Gastroesophageal sphincter (tissue), 4 donors: ENCODE data around the gene CDKAL1. TPM values are rescaled to one million over a fixed set of nuclear protein-coding genes. Genes with fewer than 3 reads are reported as not detected.

Experiments
- ATAC-seq: fragments of 150-250 bp; one replicate; pipeline ENCODE4 v1.9.1; 2016; ENCODE audit warnings: mild to moderate bottlenecking, moderate library complexity
- H3K27ac ChIP-seq, 4 donors: fragments of 200-600 bp; sonication (generic) in 3 of 4; 1 replicate in 3 of 4; 2 replicates in 1 of 4; pipeline ENCODE4 v1.5.1; 2016 to 2019
- H3K27me3 ChIP-seq: fragments of 200-600 bp; sonication (generic); one replicate; pipeline ENCODE4 v1.5.1; 2019
- H3K36me3 ChIP-seq, 2 donors: fragments of 200-600 bp; sonication (generic); one replicate each; pipeline ENCODE4 v1.5.1; 2019; ENCODE audit warnings: control low read depth in 1 of 2
- H3K4me1 ChIP-seq, 3 donors: fragments of 200-600 bp; sonication (generic); 1 replicate in 2 of 3; 2 replicates in 1 of 3; pipeline ENCODE4 v1.5.1; 2016 to 2019; ENCODE audit warnings: control low read depth in 2 of 3
- H3K4me3 ChIP-seq, 2 donors: fragments of 200-600 bp; sonication (generic); one replicate each; pipeline ENCODE4 v1.5.1; 2019; ENCODE audit warnings: mild to moderate bottlenecking in 1 of 2, moderate library complexity in 1 of 2
- H3K9me3 ChIP-seq, 3 donors: fragments of 200-600 bp; sonication (generic); one replicate each; pipeline ENCODE4 v1.5.1; 2017 to 2019; ENCODE audit warnings: control low read depth in 2 of 3
- CTCF ChIP-seq, 4 experiments: fragments of 200-600 bp in 2 of 4; fragments of 450-650 bp in 2 of 4; sonication (generic) in 1 of 4; IDR thresholded peaks; one replicate each; pipeline ENCODE4 v1.5.1; 2017 to 2019; ENCODE audit warnings: antibody characterized with exemption in 4 of 4, mild to moderate bottlenecking in 2 of 4, moderate library complexity in 2 of 4
- EP300 ChIP-seq: sonication (generic); formaldehyde crosslinking; IDR thresholded peaks from one replicate; pipeline ENCODE4 v1.6.1; 2017; ENCODE audit warnings: antibody characterized with exemption, mild to moderate bottlenecking
- POLR2A ChIP-seq, 2 donors: fragments of 450-650 bp; IDR thresholded peaks; one replicate each; pipeline ENCODE4 v1.6.1; 2017; ENCODE audit warnings: antibody characterized with exemption in 2 of 2, mild to moderate bottlenecking in 2 of 2, moderate library complexity in 1 of 2
- POLR2AphosphoS5 ChIP-seq: sonication (generic); formaldehyde crosslinking; IDR thresholded peaks from one replicate; pipeline ENCODE4 v1.6.1; 2017; ENCODE audit warnings: antibody characterized with exemption
- WGBS, 2 donors: methylation state at CpG; one replicate each; pipeline ENCODE4 v1.1.5; 2018; ENCODE audit warnings: low coverage in 1 of 2; 5-methylcytosine and 5-hydroxymethylcytosine counted together
- total RNA-seq, 4 donors: library from RNA; depleted of rRNA; stranded (reverse); fragments of >200 nt; gene quantifications; one replicate each; pipeline ENCODE4 v1.1.0, GENCODE V29; 2016

The CDKAL1 gene
- total RNA-seq, 4 donors from 2014 or later: 10.9 to 17.9 (median 15.0) TPM

DNA sequence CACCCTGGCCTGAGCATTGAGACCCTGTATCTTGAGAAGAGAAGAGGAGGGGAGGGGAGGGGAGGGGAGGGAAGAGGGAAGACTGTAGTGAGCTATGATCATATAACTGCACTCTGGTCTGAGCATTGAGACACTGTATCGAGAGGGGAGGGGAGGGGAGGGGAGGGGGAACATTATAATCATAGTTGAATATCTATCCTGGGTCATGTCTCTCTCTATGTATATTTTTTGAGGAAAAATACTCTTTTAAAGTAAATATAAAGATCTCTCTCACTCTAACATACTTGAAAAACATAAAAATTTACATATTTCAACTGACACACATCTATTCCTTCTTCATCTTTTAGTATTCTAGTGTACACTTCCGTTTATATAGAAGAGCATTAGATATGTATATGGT, 431.0 kb downstream of the CDKAL1 start:
- no peak overlapping the region for H3K4me3 ChIP-seq
- ATAC-seq: no peak
- H3K4me1 ChIP-seq: no peaks in the 10 kb centered on the region
- H3K27me3 ChIP-seq: no peaks in the 10 kb centered on the region
- 24 to 58% methylated on average over 1 to 2 of the region's 2 CpGs for WGBS, 2 donors
- H3K9me3 ChIP-seq: peaks cover 0 to 28% (median 0%) of the 10 kb centered on the region in 3 donors
- TF ChIP-seq POLR2A (IDR thresholded peaks at IDR 0.05): no peak
- no peak overlapping the region for H3K27ac ChIP-seq
- peaks cover 0 to 5% of the 10 kb centered on the region in 2 donors for H3K36me3 ChIP-seq

DNA sequence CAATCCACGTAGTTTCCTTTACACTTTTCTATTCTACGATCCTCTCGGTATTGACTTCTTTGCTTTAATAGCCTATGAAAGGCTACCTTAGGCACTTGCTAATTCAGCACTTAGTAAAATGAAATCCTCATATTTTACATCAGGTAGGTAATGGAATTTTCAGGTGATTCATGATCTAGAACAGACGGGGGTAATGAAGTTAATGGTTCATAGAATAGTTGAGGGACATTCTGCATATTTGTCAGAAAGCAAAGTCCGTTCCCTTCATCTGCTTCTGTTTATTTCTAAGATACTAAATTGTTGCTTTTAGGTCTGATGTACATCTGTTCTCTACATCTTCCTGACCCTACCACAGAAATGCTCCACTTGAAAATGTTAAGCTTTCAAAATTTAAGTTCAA, 431.7 kb downstream of the CDKAL1 start:
- no peak for TF ChIP-seq POLR2A (IDR thresholded peaks at IDR 0.05)
- no peak for TF ChIP-seq EP300
- no peak for TF ChIP-seq CTCF (IDR thresholded peaks at IDR 0.05)
- no peak for TF ChIP-seq POLR2AphosphoS5
- H3K36me3 ChIP-seq: peaks cover 0 to 5% of the 10 kb centered on the region in 2 donors
- H3K4me3 ChIP-seq: no peak overlapping the region
- no peaks in the 10 kb centered on the region for H3K4me1 ChIP-seq
- no peak overlapping the region for H3K27ac ChIP-seq
- H3K27me3 ChIP-seq: no peaks in the 10 kb centered on the region
- 91 to 93% methylated on average over 5 of the region's 5 CpGs for WGBS, 2 donors
- ATAC-seq: no peak
- H3K9me3 ChIP-seq: peaks cover 0 to 28% (median 0%) of the 10 kb centered on the region in 3 donors

- no peak for TF ChIP-seq POLR2AphosphoS5
- TF ChIP-seq POLR2A (IDR thresholded peaks at IDR 0.05): no peak
- no peak for TF ChIP-seq CTCF (IDR thresholded peaks at IDR 0.05)
- TF ChIP-seq EP300: no peak
- no peak for ATAC-seq
- peaks cover 0 to 5% of the 10 kb centered on the region in 2 donors for H3K36me3 ChIP-seq
- H3K4me1 ChIP-seq: no peaks in the 10 kb centered on the region
- WGBS, 2 donors: 80 to 90% methylated on average over 1 of the region's 1 CpG
- peaks cover 0 to 28% (median 0%) of the 10 kb centered on the region in 3 donors for H3K9me3 ChIP-seq
- H3K4me3 ChIP-seq: no peak overlapping the region
- no peak overlapping the region for H3K27ac ChIP-seq
- no peaks in the 10 kb centered on the region for H3K27me3 ChIP-seq
Observed at GRCh38 chr6:20969551-20969950, 435.3 kb downstream of the CDKAL1 start.

GRCh38 chr6:20976391-20976918, 442.2 kb downstream of the CDKAL1 start:
- no peak for ATAC-seq
- WGBS, 2 donors: 91 to 97% methylated on average over 5 of the region's 5 CpGs
- H3K4me3 ChIP-seq: no peak overlapping the region

GRCh38 chr6:20978151-20978614, 443.9 kb downstream of the CDKAL1 start:
- no peak for ATAC-seq
- no peaks in the 10 kb centered on the region for H3K9me3 ChIP-seq
- H3K27ac ChIP-seq: no peak overlapping the region
- no peak overlapping the region for H3K4me3 ChIP-seq
- H3K27me3 ChIP-seq: no peaks in the 10 kb centered on the region
- WGBS, 2 donors: 54 to 77% methylated on average over 5 of the region's 5 CpGs
- H3K4me1 ChIP-seq: no peaks in the 10 kb centered on the region
- TF ChIP-seq EP300: no peak
- no peak for TF ChIP-seq CTCF (IDR thresholded peaks at IDR 0.05)
- TF ChIP-seq POLR2A (IDR thresholded peaks at IDR 0.05): no peak
- no peak for TF ChIP-seq POLR2AphosphoS5
- H3K36me3 ChIP-seq: no peaks in the 10 kb centered on the region

More at GRCh38 chr6:20976391-20976918, 442.2 kb downstream of the CDKAL1 start:
- H3K27ac ChIP-seq: no peak overlapping the region
- no peaks in the 10 kb centered on the region for H3K27me3 ChIP-seq
- no peaks in the 10 kb centered on the region for H3K36me3 ChIP-seq
- H3K4me1 ChIP-seq: no peaks in the 10 kb centered on the region
- TF ChIP-seq EP300 (no peak), POLR2AphosphoS5 (no peak), CTCF (IDR thresholded peaks at IDR 0.05) (no peak), POLR2A (IDR thresholded peaks at IDR 0.05) (no peak)
- no peaks in the 10 kb centered on the region for H3K9me3 ChIP-seq
